NCI-H510A (cell line): ENCODE measurements around the gene MRNIP.

Source experiments
- DNase-seq: peaks from one replicate; lab custom pipeline; 2025; lab: John Stamatoyannopoulos, UW

MRNIP gene

GRCh38 chr5:179803651-179804554, 54.7 kb downstream of the MRNIP start:
- no peak for DNase-seq

GRCh38 chr5:179802950-179803562, 55.6 kb downstream of the MRNIP start:
- DNase-seq: peak; percentile 83

GRCh38 chr5:179802207-179802883, 56.3 kb downstream of the MRNIP start:
- no peak for DNase-seq

GRCh38 chr5:179801304-179802206, 57.1 kb downstream of the MRNIP start:
- peak; percentile 29 for DNase-seq

- no peak for DNase-seq
Observed at GRCh38 chr5:179800696-179801201, 57.9 kb downstream of the MRNIP start.

GRCh38 chr5:179800071-179800695, 58.4 kb downstream of the MRNIP start:
- DNase-seq: no peak

- no peak for DNase-seq
Observed at GRCh38 chr5:179799644-179799973, 59.0 kb downstream of the MRNIP start.

- no peak for DNase-seq
Observed at GRCh38 chr5:179798771-179799643, 59.6 kb downstream of the MRNIP start.

GRCh38 chr5:179798144-179798770, 60.4 kb downstream of the MRNIP start:
- no peak for DNase-seq

GRCh38 chr5:179797741-179798140, 60.9 kb downstream of the MRNIP start:
- no peak for DNase-seq

GRCh38 chr5:179796877-179797608, 61.6 kb downstream of the MRNIP start:
- no peak for DNase-seq

GRCh38 chr5:179795863-179796833, 62.5 kb downstream of the MRNIP start:
- peak; percentile 53 for DNase-seq

- DNase-seq: peak; percentile 68
Observed at GRCh38 chr5:179795049-179795862, 63.4 kb downstream of the MRNIP start.

- DNase-seq: no peak
Observed at GRCh38 chr5:179794575-179794974, 64.0 kb downstream of the MRNIP start.

- no peak for DNase-seq
Observed at GRCh38 chr5:179794171-179794570, 64.4 kb downstream of the MRNIP start.

GRCh38 chr5:179793468-179794139, 65.0 kb downstream of the MRNIP start, which contains the start of gene LTC4S:
LTC4S (plus strand) TSS chr5:179793986; CDS start chr5:179794081, 95 bp downstream.
- DNase-seq: no peak
